ENCODE results near the gene TCHHL1. TPM values are rescaled to one million over a fixed set of nuclear protein-coding genes. Genes with fewer than 3 reads are reported as not detected.

The TCHHL1 gene
- total and polyA plus RNA-seq, 10 of the 15 experiments (the other 5 are each of a cell fraction or from before 2014, with no cell fraction given) = not detected

DNA sequence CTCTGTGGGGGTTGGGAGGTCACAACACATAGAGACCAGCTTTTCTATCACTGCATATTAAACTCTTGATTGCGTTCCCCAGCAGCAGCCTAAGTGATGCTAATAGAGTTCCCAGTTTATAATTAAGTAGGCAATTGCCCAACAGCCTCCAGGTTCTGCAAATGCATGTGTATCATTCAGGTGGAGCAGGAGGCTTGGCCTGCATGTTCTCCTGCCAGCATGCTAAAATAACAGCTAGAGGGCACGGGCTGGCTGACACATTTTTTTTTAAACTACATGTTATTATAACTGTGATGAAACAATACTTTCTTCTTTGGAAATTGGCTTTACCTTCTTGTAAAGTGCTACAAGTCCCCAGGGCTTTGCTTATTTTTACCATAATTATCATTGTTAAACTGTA is 16.0 kb upstream of the TCHHL1 start:
- in situ Hi-C loops (cut with MboI) (no loop called here), intact Hi-C loops (cut with micrococcal nuclease; ENCODE audit: unreplicated experiment) (no loop called here)
- WGBS (ENCODE audit: insufficient coverage, insufficient replicate concordance, low lambda C conversion rate, missing lambda C conversion rate) = 40% methylated on average over 2 of the region's 2 CpGs
- Histone ChIP-seq H3K9ac (ENCODE audit: control insufficient read depth, insufficient read depth, low read length) (no peak overlapping the region), H3K4me1 (ENCODE audit: control insufficient read depth, insufficient read depth, low read length) (no peaks in the 10 kb centered on the region), H3K79me2 (ENCODE audit: control insufficient read depth, insufficient read depth, low read length) (no peaks in the 10 kb centered on the region), H3K9me3 (replicated peaks; ENCODE audit: control insufficient read depth, insufficient read depth, low read length) (no peaks in the 10 kb centered on the region; the same call in 2 of the 3 replicates), H4K20me1 (ENCODE audit: control insufficient read depth, insufficient read depth) (no peaks in the 10 kb centered on the region), H3K36me3 (ENCODE audit: control insufficient read depth in 2 of 2, insufficient read depth in 2 of 2, low read length in 1 of 2) (no peaks in the 10 kb centered on the region), H3K27me3 (replicated peaks in 1 of 2; ENCODE audit: control insufficient read depth in 2 of 2, insufficient read depth in 2 of 2, low read length in 1 of 2) (peaks cover 4 to 11% of the 10 kb centered on the region in 2 experiments), H3K4me3 (no peak overlapping the region), H2AFZ (ENCODE audit: control insufficient read depth, low read depth, low read length) (no peak overlapping the region), H3K27ac (ENCODE audit: control insufficient read depth, insufficient read depth) (no peak overlapping the region), H3K4me2 (ENCODE audit: control insufficient read depth, insufficient read depth) (no peak overlapping the region)
- ChIA-PET SMC1A (ENCODE audit: uncharacterized antibody, unreplicated experiment) (interaction anchor here (1.4 kb wide), 1 partner anchor 15 kb away, joined by 4 read pairs; no protein-coding TSS in a partner anchor), POLR2A (no interaction called here), CTCF (no interaction called here), RAD21 (ENCODE audit: unreplicated experiment) (no interaction called here)
- no peak for DNase-seq (ENCODE audit: low read depth, low spot score)
- no peak for ATAC-seq
- BruUV-seq (replicated peaks) = no TSS peak
- no peak for FAIRE-seq
- TF ChIP-seq HCFC1 (IDR thresholded peaks at IDR 0.05; ENCODE audit: low read length) = no peak
- TF ChIP-seq BCLAF1 (IDR thresholded peaks at IDR 0.05) = no peak
- no peak for TF ChIP-seq JUND (IDR thresholded peaks at IDR 0.05; ENCODE audit: low read depth, low read length)
- no peak for TF ChIP-seq ZNF274 (IDR thresholded peaks at IDR 0.05; ENCODE audit: insufficient read depth, insufficient read length)
- TF ChIP-seq, protein P1, sequence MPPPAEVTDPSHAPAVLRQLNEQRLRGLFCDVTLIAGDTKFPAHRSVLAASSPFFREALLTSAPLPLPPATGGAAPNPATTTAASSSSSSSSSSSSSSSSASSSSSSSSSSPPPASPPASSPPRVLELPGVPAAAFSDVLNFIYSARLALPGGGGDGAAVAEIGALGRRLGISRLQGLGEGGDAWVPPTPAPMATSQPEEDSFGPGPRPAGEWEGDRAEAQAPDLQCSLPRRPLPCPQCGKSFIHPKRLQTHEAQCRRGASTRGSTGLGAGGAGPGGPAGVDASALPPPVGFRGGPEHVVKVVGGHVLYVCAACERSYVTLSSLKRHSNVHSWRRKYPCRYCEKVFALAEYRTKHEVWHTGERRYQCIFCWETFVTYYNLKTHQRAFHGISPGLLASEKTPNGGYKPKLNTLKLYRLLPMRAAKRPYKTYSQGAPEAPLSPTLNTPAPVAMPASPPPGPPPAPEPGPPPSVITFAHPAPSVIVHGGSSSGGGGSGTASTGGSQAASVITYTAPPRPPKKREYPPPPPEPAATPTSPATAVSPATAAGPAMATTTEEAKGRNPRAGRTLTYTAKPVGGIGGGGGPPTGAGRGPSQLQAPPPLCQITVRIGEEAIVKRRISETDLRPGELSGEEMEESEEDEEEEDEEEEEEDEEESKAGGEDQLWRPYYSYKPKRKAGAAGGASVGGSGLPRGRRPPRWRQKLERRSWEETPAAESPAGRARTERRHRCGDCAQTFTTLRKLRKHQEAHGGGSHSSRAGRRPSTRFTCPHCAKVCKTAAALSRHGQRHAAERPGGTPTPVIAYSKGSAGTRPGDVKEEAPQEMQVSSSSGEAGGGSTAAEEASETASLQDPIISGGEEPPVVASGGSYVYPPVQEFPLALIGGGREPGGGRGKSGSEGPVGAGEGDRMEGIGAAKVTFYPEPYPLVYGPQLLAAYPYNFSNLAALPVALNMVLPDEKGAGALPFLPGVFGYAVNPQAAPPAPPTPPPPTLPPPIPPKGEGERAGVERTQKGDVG (CRISPR knock-in tag; IDR thresholded peaks at IDR 0.05) = no peak
- TF ChIP-seq ELK1 (IDR thresholded peaks at IDR 0.05; ENCODE audit: low read depth, low read length) = no peak
- TF ChIP-seq ZBED1 (IDR thresholded peaks at IDR 0.05; ENCODE audit: borderline replicate concordance) = no peak
- no peak for TF ChIP-seq MLLT1 (IDR thresholded peaks at IDR 0.05)
- TF ChIP-seq RELB (IDR thresholded peaks at IDR 0.05; ENCODE audit: low read depth) = no peak
- TF ChIP-seq POLR2A (IDR thresholded peaks at IDR 0.05; ENCODE audit: low read depth, low read length) = no peak
- TF ChIP-seq RELA (IDR thresholded peaks at IDR 0.05; ENCODE audit: borderline replicate concordance, partially characterized antibody) = no peak
- TF ChIP-seq YY1 (IDR thresholded peaks at IDR 0.05; ENCODE audit: low read depth, low read length) = no peak
- no peak for TF ChIP-seq EED (IDR thresholded peaks at IDR 0.05; ENCODE audit: low read depth)
- no peak for TF ChIP-seq SUPT20H (IDR thresholded peaks at IDR 0.05; ENCODE audit: borderline replicate concordance, control insufficient read depth, low read depth, low read length)
- TF ChIP-seq FOXM1 (IDR thresholded peaks at IDR 0.05; ENCODE audit: low read depth, low read length) = no peak
- no peak for TF ChIP-seq TAF1 (IDR thresholded peaks at IDR 0.05; ENCODE audit: borderline replicate concordance, low read depth, low read length)
